GM20000 (cell line): ENCODE results near the gene CROCC2.

Experiments used
- DNase-seq: peaks from one replicate; pipeline ENCODE4 v3.0.0; 2012; ENCODE audit warnings: low spot score
- TF ChIP-seq, protein P1 (sequence below): IDR thresholded peaks from 2 replicates; pipeline ENCODE4 v1.5.1; 2012; ENCODE audit warnings: mild to moderate bottlenecking, control low read depth; ENCODE audit errors: extremely low read depth, missing control alignments

Gene CROCC2

DNA sequence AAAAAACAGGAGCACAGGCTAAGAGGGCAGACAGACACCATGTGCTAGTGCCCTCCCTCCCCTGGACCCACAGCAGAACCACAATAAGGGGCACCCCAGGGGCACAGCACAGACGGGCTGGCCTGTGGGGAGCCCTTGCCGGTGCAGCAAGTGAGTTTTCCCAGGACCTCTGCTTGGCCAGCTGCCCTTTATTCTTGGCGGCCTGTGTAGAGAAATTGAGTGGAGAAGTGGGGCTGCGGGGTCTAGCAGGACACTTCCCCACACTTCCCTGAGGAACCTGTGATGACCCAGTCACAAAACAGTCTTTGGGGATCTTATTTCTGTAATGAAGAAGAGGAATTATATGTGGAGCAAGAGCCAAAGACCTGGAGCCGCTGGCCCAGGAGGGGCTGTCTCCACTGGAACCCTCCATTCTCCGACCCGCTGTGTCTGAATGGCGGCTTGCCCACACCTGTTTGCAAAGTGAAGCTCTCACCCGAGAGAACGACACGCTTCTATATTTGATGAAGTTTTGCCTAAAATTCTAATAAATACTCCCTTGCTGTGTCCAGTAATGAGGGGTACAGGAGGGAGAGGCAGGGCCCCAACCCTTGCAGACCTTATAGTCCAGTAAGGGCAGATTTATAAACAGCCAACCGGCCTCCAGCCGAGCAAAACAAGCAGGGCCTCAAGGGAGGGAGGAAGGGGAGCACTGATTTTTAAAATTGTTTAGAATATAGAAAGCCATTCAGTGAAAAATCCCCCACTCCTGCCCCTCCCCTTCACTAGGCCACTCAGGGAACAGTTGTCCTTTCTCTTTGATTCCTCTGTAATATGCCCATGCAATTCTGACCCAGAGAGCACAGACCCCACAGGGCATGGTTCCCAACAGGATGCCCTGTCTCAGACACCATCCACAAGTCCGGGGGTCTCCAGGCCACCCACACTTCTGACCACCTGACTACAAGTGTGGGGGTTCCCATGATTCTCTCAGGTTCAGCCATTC is 47.6 kb downstream of the CROCC2 start:
- no peak for DNase-seq
- TF ChIP-seq, protein P1, sequence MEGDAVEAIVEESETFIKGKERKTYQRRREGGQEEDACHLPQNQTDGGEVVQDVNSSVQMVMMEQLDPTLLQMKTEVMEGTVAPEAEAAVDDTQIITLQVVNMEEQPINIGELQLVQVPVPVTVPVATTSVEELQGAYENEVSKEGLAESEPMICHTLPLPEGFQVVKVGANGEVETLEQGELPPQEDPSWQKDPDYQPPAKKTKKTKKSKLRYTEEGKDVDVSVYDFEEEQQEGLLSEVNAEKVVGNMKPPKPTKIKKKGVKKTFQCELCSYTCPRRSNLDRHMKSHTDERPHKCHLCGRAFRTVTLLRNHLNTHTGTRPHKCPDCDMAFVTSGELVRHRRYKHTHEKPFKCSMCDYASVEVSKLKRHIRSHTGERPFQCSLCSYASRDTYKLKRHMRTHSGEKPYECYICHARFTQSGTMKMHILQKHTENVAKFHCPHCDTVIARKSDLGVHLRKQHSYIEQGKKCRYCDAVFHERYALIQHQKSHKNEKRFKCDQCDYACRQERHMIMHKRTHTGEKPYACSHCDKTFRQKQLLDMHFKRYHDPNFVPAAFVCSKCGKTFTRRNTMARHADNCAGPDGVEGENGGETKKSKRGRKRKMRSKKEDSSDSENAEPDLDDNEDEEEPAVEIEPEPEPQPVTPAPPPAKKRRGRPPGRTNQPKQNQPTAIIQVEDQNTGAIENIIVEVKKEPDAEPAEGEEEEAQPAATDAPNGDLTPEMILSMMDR: no peak

DNA sequence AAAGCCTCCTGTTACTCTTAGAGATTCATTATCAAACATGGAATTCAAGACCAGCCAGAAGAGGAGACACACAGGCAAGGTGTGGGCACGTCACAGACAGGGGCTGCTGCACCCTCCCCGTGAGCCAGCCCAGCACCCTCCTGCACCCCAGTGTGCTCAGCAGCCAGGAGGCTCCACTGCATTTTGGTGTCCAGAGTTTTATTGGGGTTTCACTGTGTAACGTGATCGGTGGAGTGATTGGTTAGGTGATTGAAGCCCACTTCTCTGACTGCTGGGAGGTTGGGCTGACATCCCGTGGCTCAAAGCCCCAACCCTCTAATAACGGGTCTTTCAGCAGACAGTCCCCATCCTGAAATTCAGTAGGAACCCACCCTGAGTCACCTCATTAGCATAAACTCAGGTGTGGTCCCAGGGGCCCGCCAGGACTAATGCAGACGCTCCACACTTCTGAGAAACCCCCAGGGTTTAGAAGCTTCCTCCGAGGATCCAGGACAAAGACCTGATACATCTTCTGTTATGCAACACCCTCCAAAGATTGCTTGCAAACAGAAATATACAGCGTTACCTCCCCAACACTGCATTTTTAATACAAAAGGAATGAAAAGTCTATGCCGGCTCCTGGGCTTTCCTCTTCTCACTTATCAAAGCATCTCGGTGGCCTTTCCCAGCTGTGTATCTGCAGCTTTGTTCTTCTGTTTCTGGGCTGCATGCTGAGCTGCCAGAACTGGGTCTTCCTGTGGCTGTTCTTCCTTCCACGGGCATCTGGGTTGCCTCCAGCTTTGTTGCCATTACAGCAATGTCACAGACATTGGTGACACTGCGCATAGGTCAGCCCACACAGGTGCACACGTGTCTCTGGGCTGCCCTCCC is 48.5 kb downstream of the CROCC2 start:
- TF ChIP-seq, protein P1: no peak
- no peak for DNase-seq

- no peak for DNase-seq
- TF ChIP-seq, protein P1: no peak
Observed at GRCh38 chr2:240955306-240956170, 49.4 kb downstream of the CROCC2 start.

GRCh38 chr2:240956171-240956934 is 50.2 kb downstream of the CROCC2 start:
- DNase-seq: no peak
- TF ChIP-seq, protein P1: no peak

- TF ChIP-seq, protein P1: no peak
- no peak for DNase-seq
Observed at GRCh38 chr2:240956935-240957655, 51.0 kb downstream of the CROCC2 start.
